Measurements from ENCODE around the gene CSRNP2. TPM values are rescaled to one million over a fixed set of nuclear protein-coding genes. Genes with fewer than 3 reads are reported as not detected.

CSRNP2 gene, protein sequence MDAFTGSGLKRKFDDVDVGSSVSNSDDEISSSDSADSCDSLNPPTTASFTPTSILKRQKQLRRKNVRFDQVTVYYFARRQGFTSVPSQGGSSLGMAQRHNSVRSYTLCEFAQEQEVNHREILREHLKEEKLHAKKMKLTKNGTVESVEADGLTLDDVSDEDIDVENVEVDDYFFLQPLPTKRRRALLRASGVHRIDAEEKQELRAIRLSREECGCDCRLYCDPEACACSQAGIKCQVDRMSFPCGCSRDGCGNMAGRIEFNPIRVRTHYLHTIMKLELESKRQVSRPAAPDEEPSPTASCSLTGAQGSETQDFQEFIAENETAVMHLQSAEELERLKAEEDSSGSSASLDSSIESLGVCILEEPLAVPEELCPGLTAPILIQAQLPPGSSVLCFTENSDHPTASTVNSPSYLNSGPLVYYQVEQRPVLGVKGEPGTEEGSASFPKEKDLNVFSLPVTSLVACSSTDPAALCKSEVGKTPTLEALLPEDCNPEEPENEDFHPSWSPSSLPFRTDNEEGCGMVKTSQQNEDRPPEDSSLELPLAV
- 10 to 100 TPM; 37.5 to 46.6 (median 40.4) TPM for polyA plus RNA-seq (ENCODE audit: insufficient read length in 4 of 4)

DNA sequence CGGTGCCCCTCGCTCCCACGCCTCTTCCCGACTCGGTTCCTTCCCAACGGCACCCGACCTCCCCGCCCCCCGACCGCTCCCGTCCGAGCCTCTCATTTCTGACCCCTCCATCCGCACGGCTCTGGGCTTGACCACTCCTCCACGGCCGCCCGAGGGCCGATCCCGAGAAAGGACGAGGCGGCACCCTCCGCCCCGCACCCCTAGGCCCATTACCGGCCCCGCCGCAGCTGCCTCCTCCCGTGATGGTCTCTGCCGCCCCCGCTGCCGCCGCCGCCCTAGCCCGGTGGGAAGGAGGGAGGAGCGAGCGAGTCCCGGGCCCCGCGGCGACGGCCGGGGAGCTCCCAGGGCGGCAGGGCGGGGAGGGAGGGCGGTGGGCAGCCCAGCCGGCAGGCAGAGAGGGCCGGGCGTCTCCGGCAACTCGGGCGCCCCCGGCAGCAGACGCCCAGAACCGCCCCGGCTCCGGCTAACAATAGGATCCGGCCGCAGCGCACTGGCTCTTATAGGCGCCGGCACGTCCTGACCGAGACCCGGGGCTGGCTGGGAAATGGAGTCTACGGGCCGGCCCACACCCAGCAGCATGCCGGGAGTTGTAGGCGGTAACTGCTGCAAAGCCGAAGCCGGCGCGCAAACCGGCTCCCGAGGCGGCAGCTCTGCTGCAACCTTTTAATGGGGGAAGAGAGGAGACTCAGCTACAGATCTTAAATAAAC is at the start of gene CSRNP2:
TSS of gene CSRNP2 (minus strand) at position 471 of the 708 bp plus-strand sequence. CDS start 7,035 bp downstream, outside the sequence.
- DNase-seq (ENCODE audit: low read depth in 4 of 4, low spot score in 3 of 4): peak; percentile 83 to 95 (median 88)

DNA sequence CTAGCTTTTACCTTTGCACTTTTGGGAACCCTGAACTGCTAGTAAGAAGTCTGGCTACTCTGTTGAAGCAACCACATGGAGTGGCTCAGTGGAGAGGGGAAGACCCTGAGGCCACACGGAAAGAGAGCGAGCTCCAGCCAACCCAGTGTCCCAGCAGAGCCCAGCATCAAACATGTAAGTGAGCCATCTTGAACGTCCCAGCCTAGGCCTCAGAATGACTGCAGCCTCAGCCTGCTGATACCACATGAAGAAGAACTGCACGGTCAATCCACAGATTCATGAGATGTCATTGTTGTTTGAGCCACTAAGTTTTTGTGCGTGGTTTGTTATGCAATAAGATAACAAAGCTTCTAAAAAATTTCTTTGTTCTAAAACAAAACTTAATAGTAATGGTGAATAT is 49.3 kb upstream of the CSRNP2 start:
- DNase-seq (ENCODE audit: low read depth in 4 of 4, low spot score in 3 of 4): no peak

- DNase-seq (ENCODE audit: low read depth in 4 of 4, low spot score in 3 of 4): no peak
Measured at GRCh38 chr12:51131745-51132521, 48.5 kb upstream of the CSRNP2 start.

- peak in 1 of 4 donors; percentile 6 for DNase-seq (ENCODE audit: low read depth in 4 of 4, low spot score in 3 of 4)
Measured at GRCh38 chr12:51128919-51129318, 45.5 kb upstream of the CSRNP2 start.

- no peak for DNase-seq (ENCODE audit: low read depth in 4 of 4, low spot score in 3 of 4)
Measured at GRCh38 chr12:51127050-51127729, 43.8 kb upstream of the CSRNP2 start.

DNA sequence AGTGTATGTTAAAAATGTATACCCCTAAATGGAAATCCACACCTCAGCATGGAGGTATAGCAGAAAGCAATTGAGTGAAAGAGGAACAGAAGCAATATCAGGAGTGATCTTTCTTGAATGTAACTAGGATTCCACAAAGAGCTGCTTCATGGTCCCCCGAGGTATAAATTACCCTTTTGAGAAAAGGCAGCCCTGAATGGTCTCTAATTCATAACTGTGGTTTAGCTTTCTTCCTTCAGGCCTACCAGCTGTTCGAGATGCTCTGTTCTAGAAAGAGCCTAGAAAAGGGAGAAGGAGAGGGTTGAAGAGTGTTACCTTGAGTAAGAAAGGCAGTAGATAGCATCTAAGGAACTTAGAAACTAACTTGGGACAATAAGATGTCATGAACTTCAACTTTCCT is 42.9 kb upstream of the CSRNP2 start:
- DNase-seq (ENCODE audit: low read depth in 4 of 4, low spot score in 3 of 4): no peak

- DNase-seq (ENCODE audit: low read depth in 4 of 4, low spot score in 3 of 4): no peak
Measured at GRCh38 chr12:51124504-51124903, 41.1 kb upstream of the CSRNP2 start.

DNA sequence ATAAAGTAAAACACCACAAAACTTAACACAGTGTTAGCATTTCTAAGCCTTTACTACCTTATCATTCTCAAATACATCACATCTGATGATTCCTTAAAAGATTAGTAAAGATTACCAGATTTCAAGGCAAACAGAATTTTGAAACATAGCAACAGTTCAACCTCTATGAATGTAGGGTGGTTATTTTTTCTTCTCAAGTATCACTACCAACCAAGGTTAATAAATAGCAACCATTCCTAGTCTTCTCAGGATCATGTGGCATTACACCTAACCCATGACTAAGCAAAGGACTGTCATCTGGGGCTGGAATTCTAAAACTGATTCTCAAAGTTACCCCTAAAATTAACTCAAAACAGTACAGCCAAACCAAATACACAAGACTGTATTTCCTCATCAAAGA is 39.4 kb upstream of the CSRNP2 start:
- DNase-seq (ENCODE audit: low read depth in 4 of 4, low spot score in 3 of 4): no peak

DNA sequence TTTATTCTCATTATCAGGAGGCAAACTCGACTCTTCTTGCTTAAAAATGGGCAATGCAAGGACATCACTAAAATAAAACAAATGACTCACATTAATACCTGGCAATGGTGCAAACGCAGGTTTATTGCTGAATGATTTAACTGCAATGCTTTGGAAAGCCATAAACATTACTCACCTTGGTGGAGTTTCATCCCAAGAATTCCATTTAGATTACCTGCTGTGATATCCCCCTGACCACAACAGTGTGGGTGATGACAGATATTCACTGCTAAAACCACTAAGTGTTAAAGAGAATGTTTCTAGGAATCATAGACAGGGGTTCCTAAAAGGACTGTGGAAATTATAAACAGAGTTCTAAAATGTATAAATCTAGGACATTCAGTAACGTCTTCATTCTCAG is 35.3 kb upstream of the CSRNP2 start:
- no peak for DNase-seq (ENCODE audit: low read depth in 4 of 4, low spot score in 3 of 4)

DNA sequence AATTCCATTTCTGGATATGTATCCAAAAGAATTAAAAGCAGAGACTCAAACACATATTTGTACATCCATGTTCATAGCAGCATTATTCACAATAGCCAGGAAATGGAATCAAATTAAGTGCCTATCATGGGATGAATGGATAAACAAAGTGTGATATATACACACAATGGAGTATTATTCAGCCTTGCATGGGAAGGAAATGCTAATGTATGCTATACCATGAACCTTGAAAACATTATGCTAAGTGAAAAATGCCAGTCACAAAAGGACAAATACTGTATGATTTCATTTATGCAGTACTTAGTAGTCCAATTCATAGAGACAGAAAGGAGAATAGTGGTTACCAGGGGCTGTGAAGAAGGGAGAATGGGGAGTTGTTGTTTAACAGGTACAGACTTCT is 32.1 kb upstream of the CSRNP2 start:
- no peak for DNase-seq (ENCODE audit: low read depth in 4 of 4, low spot score in 3 of 4)

DNA sequence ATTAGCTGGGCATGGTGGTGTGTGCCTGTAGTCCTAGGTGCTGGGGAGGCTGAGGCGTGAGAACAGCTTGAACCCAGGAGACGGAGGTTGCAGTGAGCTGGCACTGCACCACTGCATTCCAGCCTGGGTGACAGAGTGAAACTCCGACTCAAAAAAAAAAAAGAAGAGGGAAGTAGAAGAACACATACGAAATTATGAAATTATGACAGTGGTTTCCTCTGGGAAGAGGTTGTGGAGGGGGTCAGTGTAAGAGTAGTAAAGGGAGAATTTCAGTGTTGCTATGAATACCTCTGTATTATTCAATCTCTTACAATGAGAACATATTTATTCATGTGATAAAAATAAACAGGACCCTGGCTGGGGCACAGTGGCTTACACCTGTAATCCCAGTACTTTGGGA is 24.7 kb upstream of the CSRNP2 start:
- DNase-seq (ENCODE audit: low read depth in 4 of 4, low spot score in 3 of 4): no peak

DNA sequence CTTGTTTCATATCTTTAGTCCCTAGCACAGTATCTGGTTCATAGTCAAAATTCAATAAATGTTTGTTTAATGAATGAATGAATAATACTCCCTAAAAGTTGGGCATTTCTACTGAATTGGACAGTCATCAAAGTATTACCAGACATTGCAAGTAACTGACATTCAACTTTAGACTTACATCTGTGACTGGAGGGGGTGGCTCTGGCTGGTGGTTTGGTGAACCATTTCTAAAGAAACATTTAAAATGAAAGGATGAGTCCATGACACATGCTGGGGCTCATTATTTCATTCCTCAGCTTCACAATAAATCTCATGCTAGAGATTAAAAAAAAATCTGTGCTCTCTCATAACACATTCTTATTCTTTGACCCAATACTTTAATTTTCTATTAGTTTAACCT is 20.6 kb upstream of the CSRNP2 start:
- DNase-seq (ENCODE audit: low read depth in 4 of 4, low spot score in 3 of 4): no peak

DNA sequence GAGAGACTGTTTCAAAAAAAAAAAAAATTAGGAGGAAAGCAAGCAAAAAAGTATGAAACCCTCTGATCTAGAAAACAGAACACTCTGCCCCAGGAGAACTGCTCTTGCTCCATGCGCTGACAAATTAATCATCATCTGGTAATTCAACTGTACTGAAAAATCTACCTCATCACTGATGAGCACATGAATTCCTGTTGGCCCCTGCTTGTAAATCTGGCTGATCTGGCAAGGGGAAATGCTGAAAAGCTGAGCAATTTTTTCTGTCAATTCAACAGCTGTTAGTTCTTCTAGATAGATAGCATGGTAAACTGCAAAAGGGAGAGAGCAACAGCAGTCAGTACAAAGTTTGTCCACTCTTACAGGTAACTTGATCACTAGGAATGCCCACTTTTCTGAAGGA is 15.2 kb upstream of the CSRNP2 start:
- no peak for DNase-seq (ENCODE audit: low read depth in 4 of 4, low spot score in 3 of 4)

DNA sequence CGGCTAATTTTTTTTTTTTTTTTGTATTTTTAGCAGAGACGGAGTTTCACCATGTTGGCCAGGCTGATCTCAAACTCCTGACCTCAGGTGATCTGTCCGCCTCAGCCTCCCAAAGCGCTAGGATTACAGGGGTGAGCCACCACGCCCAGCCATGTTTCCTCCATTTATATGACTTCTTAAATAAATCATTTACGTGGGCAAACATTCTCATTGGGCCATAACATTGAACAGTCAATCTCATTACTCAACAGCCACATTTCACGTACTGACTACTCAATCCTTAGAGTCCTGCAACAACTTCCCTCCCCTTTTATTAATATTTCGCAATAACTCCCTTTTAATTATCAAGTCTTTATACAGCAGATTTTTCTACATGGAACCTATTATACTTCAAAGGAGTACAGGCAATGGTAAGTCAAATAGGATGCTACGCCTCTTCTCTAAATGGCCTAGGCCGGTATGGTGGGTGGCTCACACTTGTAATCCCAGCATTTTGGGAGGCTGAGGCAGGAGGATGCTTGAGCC is 7.4 kb upstream of the CSRNP2 start:
- no peak for DNase-seq (ENCODE audit: low read depth in 4 of 4, low spot score in 3 of 4)

DNA sequence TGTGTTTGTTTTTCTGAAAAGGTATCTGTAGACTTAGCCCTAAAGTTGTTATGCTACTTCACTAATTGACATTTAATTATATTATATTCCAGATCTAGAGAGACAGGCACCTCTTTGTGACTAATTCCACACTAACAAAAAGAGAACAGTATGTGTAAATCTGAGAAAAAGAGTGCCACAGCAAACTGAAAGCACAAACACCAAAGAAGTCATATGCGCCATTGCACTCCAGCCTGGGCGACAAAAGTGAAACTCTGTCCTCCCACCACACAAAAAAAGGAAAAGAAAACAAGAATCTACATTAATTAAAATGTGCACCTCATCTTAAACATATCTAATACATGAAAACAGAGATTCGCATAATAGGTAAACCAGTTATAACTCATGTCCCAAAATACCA is 4.4 kb upstream of the CSRNP2 start:
- DNase-seq (ENCODE audit: low read depth in 4 of 4, low spot score in 3 of 4): no peak

DNA sequence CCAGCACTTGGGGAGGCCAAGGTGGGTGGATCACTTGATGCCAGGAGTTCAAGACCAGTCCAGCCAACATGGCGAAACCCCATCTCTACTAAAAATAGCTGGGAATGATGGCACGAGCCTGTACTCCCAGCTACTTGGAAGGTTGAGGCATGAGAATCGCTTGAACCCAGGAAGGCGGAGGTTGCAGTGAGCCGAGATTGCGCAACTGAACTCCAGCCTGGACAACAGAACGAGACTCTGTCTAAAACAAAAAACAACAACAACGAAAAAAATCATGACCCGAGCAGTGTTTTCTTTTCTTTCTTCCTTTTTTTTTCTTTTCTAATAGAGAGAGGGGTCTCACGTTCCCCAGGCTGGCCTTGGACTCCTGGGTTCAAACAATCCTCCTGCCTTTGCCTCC is 3.5 kb upstream of the CSRNP2 start:
- no peak for DNase-seq (ENCODE audit: low read depth in 4 of 4, low spot score in 3 of 4)

GRCh38 chr12:51085757-51086156 is 2.4 kb upstream of the CSRNP2 start:
- DNase-seq (ENCODE audit: low read depth in 4 of 4, low spot score in 3 of 4): no peak

- DNase-seq (ENCODE audit: low read depth in 4 of 4, low spot score in 3 of 4): peak; percentile 28 to 57 (median 38)
Measured at GRCh38 chr12:51082561-51083125, 753 bp downstream of the CSRNP2 start.

DNA sequence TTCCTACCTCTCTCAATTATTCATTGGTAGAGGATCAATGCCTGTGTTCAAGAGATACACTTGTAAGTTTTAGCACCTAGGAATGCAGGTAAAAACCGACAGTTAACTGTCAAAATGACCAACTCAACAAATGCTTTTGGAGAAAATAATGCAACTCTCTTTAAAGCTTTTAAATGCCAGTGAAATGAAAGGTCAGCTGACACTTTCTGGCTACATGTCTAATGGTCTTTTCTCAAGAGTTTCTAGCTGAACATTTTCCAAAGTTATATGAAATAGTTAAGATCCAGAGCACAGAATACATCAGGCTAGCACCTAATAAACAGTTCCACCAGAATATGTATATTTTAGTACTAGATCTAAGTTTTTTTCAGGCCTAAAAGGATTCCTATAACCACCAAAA is 2.0 kb downstream of the CSRNP2 start:
- DNase-seq (ENCODE audit: low read depth in 4 of 4, low spot score in 3 of 4): no peak

- no peak for DNase-seq (ENCODE audit: low read depth in 4 of 4, low spot score in 3 of 4)
Measured at GRCh38 chr12:51080136-51080535, 3.3 kb downstream of the CSRNP2 start.

Measured in left renal pelvis (tissue), 4 donors.